Epithelial cell of proximal tubule (primary cell): ENCODE measurements around the gene SPC25. TPM values are rescaled to one million over a fixed set of nuclear protein-coding genes. Genes with fewer than 3 reads are reported as not detected.

Experiments
- DNase-seq: peaks from one replicate; pipeline ENCODE4 v3.0.0-alpha.2; 2011; ENCODE audit warnings: low read depth
- H3K4me3 ChIP-seq: 2 replicates; pipeline ENCODE4 v1.5.1; 2011; ENCODE audit warnings: low read depth, mild to moderate bottlenecking, low read length
- total RNA-seq: library from RNA; depleted of rRNA; stranded (reverse); fragments of >200 nt; gene quantifications from 2 replicates; pipeline ENCODE4 v1.2.3, GENCODE V29; 2015
- TF ChIP-seq, protein P1 (sequence below): conservative IDR thresholded peaks from 2 replicates; pipeline ENCODE4 v1.5.1; 2012; ENCODE audit warnings: low read depth, mild to moderate bottlenecking, low read length

SPC25 gene
- total RNA-seq, 1 donor from 2014 or later, result 39.7 TPM

DNA sequence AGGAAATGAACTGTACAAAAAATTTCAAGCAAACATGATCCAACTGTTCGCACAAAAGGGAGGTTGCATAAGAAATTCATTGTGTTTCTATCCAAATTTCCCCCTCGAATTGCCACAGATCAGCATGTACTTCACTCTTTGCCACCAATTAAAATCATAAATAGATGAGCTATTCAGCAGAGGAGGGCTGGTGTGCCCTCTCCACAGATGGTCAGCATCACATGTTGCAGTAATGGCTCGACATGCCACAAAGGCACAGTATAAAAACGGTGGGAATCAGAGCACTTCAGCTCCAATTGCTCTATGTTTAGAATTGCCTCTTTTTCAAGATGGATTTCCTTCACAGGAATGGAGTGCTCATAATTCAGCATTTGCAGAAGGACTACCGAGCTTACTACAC, 10.8 kb upstream of the SPC25 start, which contains the start of gene G6PC2:
TSS of gene G6PC2 (plus strand) at position 289 of the 400 bp plus-strand sequence. CDS start at position 330, 41 bp downstream.
- TF ChIP-seq, protein P1, sequence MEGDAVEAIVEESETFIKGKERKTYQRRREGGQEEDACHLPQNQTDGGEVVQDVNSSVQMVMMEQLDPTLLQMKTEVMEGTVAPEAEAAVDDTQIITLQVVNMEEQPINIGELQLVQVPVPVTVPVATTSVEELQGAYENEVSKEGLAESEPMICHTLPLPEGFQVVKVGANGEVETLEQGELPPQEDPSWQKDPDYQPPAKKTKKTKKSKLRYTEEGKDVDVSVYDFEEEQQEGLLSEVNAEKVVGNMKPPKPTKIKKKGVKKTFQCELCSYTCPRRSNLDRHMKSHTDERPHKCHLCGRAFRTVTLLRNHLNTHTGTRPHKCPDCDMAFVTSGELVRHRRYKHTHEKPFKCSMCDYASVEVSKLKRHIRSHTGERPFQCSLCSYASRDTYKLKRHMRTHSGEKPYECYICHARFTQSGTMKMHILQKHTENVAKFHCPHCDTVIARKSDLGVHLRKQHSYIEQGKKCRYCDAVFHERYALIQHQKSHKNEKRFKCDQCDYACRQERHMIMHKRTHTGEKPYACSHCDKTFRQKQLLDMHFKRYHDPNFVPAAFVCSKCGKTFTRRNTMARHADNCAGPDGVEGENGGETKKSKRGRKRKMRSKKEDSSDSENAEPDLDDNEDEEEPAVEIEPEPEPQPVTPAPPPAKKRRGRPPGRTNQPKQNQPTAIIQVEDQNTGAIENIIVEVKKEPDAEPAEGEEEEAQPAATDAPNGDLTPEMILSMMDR, result no peak
- DNase-seq, result no peak
- no peak within 1 kb of the TSS for H3K4me3 ChIP-seq

- no peak for DNase-seq
- TF ChIP-seq, protein P1, result no peak
- no peak overlapping the region for H3K4me3 ChIP-seq
Observed at GRCh38 chr2:168897449-168897848, 7.2 kb upstream of the SPC25 start.

GRCh38 chr2:168896783-168897182, 6.6 kb upstream of the SPC25 start:
- no peak for DNase-seq
- TF ChIP-seq, protein P1, result no peak
- H3K4me3 ChIP-seq, result no peak overlapping the region

- no peak overlapping the region for H3K4me3 ChIP-seq
- TF ChIP-seq, protein P1, result no peak
Observed at GRCh38 chr2:168895771-168896170, 5.5 kb upstream of the SPC25 start.

DNA sequence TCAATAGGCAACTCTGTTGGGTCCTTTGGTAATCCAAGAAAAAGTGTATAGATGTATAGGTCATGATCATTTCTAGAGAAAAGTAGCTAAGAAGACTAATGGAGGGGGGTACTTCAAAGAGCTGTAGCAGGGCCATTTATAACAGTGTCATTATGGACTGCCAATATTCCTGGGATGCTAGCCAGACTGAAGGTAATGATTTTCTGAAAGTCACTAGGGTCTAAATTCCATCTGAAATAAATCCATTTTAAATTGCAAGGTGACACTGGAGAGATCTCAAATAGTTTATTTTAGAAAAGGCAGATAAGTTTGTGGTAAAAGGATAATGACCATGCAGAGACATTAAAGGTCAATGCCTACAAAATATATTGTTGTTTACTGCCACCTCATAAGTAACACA, 4.5 kb upstream of the SPC25 start:
- TF ChIP-seq, protein P1, result no peak
- DNase-seq, result no peak
- no peak overlapping the region for H3K4me3 ChIP-seq

More at GRCh38 chr2:168895771-168896170, 5.5 kb upstream of the SPC25 start:
- no peak for DNase-seq

DNA sequence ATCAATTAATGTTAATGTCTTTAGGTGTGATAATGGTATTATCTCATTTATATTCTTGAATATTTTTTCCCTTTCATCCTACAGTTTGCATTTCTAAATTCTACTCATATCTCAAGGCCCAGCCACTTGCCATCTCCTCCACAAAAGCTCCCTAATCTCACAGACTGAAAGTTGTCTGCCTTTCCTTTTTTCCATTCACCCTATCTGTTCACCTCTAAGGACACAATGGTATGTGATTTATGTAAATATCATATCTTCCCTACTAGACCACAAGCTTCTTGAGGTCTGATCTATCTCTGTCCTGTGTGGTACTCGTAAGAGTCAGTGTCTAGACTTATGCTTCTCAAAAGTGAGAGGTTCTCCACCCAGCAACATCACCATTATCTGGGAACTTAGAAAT, 3.9 kb upstream of the SPC25 start:
- no peak overlapping the region for H3K4me3 ChIP-seq
- no peak for DNase-seq
- TF ChIP-seq, protein P1, result no peak

DNA sequence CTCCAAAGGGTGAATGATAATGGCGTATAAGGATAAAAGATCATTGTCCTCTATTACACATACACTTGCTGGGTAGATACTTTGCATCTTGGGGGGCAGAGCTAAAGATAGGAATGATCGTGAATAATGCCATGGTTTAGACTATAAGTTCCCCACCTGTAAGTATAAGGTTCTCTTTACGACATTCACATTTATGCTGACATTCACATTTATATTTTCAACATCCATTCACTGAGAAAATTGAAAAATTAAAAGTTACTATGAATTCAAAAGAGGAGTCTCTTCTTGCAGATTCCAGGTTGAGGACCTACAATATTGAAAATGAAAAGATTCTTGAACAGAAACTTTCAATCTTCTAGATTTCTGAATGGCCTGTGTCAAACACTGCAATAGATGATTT, 2.1 kb upstream of the SPC25 start:
- H3K4me3 ChIP-seq, result no peak overlapping the region
- no peak for DNase-seq
- TF ChIP-seq, protein P1, result no peak
